Activated CD4-positive, alpha-beta T cell treated with anti-CD3 and anti-CD28 coated beads, Interleukin-2, amount 50 U/mL, for 24 hours (primary cell): Measurements from ENCODE around the gene CTNNBIP1.

Source experiments
- DNase-seq, 2 donors: peaks; one replicate each; pipeline ENCODE4 v3.0.0-alpha.2; 2020; ENCODE audit warnings: low read depth in 1 of 2, low spot score in 1 of 2

Gene CTNNBIP1

GRCh38 chr1:9905010-9905409, 5.1 kb downstream of the CTNNBIP1 start:
- no peak for DNase-seq

- DNase-seq = no peak
These were observed 5.5 kb downstream of the CTNNBIP1 start for GRCh38 chr1:9904596-9904995.

- no peak for DNase-seq
These were observed 6.1 kb downstream of the CTNNBIP1 start for GRCh38 chr1:9903801-9904527.

- DNase-seq = no peak
These were observed 8.0 kb downstream of the CTNNBIP1 start for GRCh38 chr1:9902060-9902452.

GRCh38 chr1:9901148-9902059, 8.7 kb downstream of the CTNNBIP1 start:
- DNase-seq = no peak

- DNase-seq = no peak
These were observed 9.7 kb downstream of the CTNNBIP1 start for GRCh38 chr1:9900142-9901043.

- no peak for DNase-seq
These were observed 16.0 kb downstream of the CTNNBIP1 start for GRCh38 chr1:9894115-9894514.

- DNase-seq = no peak
These were observed 17.2 kb downstream of the CTNNBIP1 start for GRCh38 chr1:9892563-9893528.

- DNase-seq = no peak
These were observed 18.9 kb downstream of the CTNNBIP1 start for GRCh38 chr1:9891207-9891606.

GRCh38 chr1:9890224-9890731, 19.8 kb downstream of the CTNNBIP1 start:
- no peak for DNase-seq

- DNase-seq = no peak
These were observed 20.7 kb downstream of the CTNNBIP1 start for GRCh38 chr1:9889411-9889810.

GRCh38 chr1:9888886-9889285, 21.2 kb downstream of the CTNNBIP1 start:
- no peak for DNase-seq

- no peak for DNase-seq
These were observed 23.0 kb downstream of the CTNNBIP1 start for GRCh38 chr1:9887070-9887469.

- DNase-seq = no peak
These were observed 23.9 kb downstream of the CTNNBIP1 start for GRCh38 chr1:9886092-9886742.

- DNase-seq = no peak
These were observed 25.3 kb downstream of the CTNNBIP1 start for GRCh38 chr1:9884805-9885204.

GRCh38 chr1:9883585-9884449, 26.3 kb downstream of the CTNNBIP1 start:
- DNase-seq = no peak

GRCh38 chr1:9882945-9883303, 27.1 kb downstream of the CTNNBIP1 start:
- no peak for DNase-seq

- DNase-seq = no peak
These were observed 27.6 kb downstream of the CTNNBIP1 start for GRCh38 chr1:9882296-9882944.
